ENCODE results near the gene ENPEP.

ENPEP gene

DNA sequence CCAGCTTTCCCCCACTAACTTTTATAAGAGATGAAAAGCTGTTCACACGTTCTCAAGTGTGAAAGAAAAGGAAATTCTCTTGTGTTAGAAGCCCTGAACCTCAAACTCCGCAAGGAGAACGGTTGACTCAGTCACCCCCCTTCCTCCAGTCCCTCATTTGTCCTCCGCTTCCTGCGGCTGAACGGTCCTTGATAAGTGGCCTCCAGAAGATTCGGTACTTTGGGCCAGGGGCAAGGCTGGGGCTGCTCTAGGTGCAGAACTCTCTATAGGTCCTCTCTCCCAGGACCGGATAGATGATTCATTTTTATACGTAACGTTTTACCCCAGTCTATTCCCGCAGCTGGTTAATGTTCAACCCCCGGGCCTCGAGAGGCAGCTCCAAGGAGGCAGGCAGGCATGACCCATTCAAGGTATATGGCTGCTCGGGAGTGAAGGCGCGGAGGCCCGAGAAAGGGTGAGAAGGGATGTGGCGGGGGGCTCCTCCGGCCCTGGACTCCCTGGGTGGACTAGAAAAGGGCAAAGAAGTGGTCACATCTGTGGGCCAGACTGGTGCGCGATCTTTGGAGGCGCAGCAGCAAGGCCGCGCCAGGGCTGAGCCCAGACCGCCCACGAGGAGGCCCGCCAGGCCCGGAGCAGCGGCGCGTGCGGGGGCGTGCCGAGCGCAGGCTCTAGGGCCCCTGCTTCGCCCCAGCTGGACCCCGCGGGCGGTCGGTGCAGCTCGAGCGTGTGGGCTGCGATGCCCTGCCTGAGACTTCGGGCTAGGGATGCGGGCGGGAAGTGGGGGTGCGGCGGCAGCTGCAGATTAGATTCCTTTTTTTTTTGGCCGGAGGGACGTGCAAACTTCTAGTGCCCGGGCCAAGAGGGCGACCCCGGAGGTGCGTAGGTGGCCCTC is 135.2 kb downstream of the ENPEP start:
- no peak for DNase-seq

DNA sequence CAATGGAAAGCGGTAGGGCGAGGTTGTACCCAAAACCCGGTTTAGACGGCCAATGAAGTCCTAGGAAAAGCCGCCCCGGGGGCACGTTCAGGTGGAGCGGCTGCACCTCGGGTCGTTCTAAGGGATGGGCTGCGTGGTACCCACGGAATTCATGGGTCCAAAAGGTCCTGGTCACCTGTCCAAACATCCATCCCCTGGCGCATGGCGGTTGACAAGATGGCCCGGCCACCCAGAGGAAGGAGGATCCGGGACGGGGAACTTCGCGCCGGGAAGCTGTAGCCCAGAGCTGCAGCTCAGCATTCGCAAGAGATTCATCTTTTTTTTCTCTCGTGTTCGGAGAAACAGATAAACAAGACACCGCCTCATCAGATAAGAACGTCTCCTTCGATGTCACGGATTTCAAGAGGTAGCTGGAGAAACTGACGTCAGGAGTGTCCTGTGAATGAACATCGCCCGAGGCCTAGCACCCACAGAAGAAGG is 136.1 kb downstream of the ENPEP start:
- DNase-seq: no peak

DNA sequence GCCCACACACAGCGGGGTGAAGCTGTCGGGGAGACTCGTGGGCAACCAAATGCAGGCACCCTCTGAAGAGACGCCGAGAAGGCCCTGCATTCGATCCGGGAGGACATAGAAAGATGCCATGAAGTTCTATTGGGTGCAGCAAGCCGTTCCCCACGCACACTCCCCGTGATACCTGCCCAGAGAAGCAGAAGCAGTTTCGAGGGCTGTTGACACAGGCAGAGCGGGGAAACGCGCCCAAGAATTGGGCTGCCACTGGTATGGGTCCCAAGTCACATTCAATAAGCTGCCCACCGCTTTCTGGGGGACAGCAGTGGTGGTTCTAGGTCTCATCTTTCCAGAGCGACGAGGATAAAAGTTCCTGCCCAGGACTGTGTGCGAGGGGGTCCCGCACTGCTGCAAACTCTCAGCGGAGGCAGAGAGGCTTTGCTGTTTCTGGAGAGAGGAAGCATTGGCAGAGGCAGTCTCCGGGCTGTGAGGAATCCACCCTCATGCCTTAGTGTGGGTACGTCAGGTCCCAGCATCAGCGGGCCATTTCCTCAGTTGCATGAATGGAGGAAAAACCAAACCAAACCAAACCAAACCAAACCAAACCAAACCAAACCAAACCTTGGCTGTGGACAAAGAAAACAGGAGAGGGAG is 136.8 kb downstream of the ENPEP start:
- DNase-seq: no peak

DNA sequence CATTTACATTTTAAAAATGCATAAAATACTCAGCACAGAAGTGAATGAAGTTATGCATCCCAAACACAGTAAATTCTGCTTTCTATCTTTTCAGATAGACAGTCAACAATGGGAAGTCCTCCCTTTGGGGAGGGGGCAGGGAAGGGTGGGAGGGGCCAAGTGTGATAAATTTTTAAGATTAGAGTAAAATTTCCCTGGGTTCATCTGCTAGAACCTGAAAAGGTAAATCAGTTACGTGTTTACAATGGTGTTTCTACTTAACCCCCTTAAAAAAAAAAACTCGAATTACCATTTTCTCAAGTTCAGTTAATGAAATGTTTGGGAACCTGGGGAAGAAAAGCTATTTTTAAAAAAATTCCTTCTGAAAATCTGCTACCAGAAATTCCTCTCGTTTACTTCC is 137.8 kb downstream of the ENPEP start:
- no peak for DNase-seq

DNA sequence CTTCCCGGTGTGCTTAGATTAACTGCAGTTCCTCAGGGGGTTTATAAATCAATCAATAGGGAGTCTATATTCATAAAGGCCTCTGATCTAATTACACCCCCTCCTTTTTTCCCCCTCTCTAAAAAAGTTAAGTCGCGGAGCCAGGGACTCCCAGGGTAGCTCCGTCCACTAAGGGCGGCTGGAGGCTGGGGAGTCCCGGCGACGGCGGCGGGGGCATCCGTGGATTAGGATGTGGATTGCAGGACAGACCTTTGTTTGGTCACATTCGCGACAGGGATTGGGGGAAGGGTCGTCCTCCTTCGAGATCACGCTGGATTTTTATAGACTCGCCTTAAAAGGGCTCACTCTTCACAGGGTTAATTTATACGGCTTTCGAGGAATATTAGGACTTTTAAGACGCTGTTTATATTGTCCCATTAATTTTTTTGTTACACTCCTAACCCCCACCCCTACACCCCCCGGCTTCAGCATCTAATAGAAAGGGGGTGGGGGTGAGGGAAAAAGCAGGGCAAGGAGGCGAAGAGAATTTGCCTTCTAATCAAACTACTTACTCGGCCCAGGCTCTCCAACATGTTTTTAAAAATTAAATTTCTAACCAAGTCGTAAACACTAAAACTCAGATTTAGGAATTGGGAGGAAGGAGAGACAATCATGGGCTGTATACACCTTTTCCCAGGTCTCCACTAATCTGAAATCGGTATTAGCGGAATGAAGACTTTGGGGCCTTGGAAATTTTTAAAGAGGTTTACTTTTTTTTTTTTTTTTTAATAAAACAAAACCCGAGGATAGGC is 138.4 kb downstream of the ENPEP start:
- no peak for DNase-seq
